GM19452 (cell line): ENCODE results near the gene ADAP1.

Source experiments
- ATAC-seq: cut with Tn5 transposase; IDR thresholded peaks from one replicate; pipeline ENCODE4 v1.9.1; 2021; ENCODE audit not compliant: unreplicated experiment

ADAP1 gene

GRCh38 chr7:910931-911431, 43.5 kb downstream of the ADAP1 start:
- no peak for ATAC-seq

DNA sequence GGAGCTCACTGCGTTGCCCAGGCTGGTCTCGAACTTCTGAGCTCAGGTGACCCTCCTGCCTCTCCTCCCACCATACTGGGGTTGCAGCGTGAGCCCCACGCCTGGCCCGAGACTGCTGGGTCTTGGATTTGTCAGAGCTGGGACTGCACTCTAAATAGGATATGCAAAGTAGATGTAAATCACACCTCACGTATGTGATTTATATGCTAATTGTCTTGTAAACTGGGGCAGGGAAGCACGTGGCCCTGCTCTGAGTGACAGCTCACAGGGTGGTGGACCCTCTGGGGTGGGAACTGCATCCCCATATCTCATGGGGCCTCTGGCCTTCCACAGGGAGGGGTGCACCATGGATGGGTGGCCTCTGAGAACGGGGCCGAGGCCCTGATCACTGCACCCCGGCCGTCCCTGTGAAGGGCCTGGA, 44.0 kb downstream of the ADAP1 start:
- ATAC-seq: no peak

DNA sequence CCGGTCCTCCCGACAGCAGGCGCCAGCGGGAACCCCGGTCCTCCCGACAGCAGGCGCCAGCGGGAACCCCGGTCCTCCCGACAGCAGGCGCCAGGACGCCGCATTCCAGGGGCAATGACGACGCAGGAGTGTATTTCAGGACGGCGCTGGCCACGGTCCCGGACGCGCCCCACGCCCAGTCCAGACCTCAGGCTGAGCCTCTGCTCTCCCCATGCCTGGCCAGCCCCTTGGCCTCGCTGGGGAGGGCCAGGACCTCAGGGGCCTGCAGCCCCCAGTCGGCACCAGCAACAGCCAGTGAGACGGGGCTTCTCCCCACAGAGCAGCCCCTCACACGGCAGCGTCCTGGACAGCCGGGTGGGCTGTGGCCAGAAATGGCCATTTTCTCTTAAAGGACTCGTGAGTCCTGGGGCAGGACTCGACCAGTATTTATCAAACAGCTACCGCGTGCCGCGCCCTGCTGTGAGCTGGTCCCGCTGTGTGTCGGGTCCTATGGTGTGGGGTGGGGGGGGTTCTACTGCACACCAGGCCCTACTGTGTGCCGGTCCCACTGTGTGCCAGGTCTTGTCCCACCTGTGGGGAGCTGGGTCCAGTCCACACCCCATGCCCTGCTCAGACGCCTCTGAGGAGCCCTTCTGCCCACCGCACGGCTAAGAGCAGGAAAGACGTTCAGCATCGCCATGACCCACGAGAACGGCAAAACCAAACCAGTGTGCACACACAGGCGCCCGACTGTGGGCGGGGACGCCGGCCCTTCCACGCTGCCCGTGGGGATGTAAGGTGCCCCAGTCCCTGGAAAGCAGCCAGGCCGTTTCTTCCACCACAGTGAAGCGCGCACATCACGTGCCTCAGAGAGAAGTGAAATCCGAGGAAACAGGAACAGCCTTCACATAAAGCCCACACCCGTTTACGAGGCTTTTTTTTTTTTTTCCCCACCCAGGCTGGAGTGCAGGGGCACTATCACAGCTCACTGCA, 44.8 kb downstream of the ADAP1 start:
- no peak for ATAC-seq

DNA sequence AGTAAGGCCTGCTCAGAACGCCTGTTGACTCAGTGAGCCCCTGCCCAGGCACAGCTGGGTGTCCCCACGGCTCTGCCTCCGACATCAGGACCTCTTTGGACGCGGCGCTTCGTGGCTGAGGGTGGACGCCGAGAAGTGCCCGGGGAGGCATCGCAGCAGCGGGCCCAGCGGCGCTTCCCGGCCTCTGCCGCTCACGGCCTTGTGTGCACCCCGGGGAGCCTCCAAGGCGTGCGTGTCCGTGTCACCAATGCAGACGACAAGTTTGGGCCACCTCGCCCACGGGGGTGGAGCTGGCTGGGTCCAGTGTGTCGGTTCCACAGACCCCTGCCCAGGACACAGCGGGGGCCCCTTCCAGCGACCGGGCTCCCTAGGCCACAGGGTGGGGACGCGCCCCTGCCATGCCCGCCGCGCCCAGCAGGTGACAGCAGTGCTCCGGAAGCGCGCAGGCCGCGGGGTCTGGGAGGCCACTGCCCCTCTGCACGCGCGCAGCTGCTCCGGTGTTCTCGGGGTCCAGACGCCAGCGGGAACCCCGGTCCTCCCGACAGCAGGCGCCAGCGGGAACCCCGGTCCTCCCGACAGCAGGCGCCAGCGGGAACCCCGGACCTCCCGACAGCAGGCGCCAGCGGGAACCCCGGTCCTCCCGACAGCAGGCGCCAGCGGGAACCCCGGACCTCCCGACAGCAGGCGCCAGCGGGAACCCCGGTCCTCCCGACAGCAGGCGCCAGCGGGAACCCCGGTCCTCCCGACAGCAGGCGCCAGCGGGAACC, 45.7 kb downstream of the ADAP1 start:
- ATAC-seq: peak; percentile 75

DNA sequence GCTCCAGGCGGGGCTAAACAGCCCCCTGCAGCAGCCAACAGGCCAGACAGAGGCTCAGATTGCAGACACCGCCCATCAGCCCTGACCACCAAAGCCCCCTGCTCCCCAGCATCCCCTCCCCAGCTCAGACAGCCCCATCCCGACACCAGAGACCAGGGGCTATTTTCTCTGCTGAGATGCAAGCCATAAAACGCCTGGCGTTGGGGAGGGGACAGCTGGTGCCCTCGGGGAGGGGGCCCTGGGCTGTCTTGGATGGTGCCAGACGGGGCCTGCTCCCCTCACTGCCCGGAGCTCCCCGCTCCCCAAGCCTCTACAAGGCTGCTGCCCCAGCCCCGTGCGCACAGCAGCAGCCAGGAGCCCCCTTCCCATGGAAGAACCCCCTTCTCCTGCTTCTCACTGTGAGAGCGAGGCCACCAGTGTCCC, 46.3 kb downstream of the ADAP1 start:
- ATAC-seq: no peak

DNA sequence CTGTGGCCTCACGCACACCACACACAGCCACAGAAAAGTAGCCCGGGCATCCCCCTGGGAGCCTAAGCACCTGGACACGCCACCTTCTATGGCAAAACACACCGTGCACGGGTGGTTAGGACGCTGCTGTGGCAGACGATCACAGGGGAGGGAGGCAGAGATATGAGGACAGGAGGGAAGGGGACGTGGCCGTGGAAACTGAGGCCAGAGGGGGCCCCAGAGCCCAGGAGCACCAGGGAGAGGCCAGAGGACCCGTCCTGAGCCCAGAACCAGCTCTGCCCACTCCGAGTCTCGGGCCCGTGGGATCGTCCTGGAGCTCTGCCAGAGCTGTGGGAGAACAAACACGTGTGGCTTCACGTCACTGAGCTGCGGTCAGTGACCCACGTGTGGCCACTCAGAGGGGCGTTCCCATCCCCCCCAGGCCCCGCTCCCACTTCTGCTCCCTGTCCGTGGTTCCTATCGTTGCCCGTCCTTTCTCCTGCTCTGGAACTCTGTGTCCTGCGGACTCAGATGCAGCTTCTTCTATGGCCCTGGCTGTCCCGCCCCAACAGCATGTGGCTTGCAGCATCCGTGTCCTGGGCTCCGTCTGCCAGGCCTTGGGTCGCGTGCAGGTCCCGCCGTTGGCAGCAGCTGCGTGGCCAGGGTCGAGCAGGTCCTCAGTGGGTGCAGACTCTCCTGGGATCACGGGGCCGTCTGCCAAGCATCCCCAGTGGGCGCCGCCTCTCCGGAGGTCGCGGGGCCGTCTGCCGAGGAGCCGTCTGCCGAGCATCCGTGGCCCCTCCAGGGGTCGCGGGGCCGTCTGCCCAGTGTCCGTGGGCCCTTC, 47.1 kb downstream of the ADAP1 start:
- no peak for ATAC-seq

DNA sequence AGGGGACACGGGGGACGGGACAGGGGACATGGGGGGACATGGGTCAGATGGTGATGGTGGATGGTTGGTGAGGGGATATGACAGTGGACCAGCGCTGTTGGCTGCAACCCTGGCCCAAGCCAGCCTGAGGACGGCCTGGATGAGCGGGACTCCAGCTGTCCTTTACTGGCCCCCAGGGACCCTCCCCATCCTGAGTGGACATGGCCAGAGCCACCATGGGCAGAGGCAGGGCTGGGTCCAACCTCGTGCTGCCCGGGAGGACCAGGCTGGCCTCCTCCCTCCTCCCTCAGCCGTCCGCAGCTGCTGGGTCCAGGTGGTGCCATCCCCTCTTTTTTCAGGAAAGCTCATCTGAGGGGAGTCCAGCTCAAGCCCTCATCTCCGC, 47.7 kb downstream of the ADAP1 start:
- no peak for ATAC-seq

DNA sequence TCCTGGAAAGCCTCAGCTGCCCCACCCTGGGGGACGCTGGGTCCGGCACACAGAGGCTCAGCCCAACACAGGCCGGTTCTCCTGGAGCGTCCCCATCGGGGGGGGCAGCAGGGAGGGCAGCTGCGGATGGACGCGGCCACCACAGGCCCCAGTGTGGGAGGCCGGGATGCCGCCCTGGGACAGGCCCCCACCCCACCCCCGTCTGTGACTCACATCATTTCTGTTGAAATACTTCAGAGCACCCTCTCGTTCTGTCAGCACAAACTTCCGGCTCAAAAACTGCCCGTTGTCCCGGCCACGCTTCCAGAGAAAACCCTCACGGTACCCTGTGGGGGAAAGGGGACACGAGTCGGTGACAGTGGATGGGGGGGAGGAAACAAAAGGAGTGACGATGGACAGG, 49.6 kb downstream of the ADAP1 start:
- no peak for ATAC-seq

- ATAC-seq: no peak
Measured at GRCh38 chr7:903921-904755, 50.3 kb downstream of the ADAP1 start.

DNA sequence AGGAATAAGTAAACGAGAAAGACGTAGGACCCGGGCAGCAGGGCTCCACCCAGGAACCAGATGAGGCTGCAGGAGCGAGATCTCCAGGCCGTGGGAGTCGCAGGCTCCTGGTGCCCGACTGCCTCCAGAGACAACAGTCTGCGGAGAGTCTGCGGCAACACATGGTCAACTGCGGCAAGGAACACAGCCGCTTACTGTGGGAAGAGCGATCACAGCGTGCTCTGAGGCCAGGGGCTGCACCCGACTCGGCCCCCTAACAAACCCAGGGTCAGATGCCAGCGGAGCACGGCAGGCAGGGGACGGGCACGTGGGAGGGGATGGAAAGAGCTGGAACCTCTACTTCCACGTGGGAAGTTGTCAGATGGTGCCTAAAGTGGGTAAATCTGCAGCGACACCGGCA, 51.5 kb downstream of the ADAP1 start:
- ATAC-seq: no peak

- ATAC-seq: no peak
Measured at GRCh38 chr7:901388-902154, 52.9 kb downstream of the ADAP1 start.

DNA sequence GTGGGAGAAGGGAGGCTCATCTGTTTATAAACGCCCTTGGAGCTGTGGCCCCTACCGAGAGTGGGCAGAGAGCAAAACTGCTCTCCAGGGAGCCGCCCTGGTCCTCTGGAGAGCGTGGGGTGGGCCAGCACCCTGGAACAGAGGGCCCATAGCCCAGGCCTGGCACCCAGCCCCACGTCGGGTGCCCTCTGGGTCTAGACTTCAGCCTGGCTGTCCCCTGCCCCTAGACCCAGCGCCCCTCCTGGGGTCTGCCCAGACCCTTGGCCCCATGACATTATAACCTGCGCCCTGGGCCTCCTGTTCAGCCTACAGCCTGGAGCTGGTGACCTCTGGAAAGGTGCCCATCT, 53.5 kb downstream of the ADAP1 start:
- ATAC-seq: no peak

DNA sequence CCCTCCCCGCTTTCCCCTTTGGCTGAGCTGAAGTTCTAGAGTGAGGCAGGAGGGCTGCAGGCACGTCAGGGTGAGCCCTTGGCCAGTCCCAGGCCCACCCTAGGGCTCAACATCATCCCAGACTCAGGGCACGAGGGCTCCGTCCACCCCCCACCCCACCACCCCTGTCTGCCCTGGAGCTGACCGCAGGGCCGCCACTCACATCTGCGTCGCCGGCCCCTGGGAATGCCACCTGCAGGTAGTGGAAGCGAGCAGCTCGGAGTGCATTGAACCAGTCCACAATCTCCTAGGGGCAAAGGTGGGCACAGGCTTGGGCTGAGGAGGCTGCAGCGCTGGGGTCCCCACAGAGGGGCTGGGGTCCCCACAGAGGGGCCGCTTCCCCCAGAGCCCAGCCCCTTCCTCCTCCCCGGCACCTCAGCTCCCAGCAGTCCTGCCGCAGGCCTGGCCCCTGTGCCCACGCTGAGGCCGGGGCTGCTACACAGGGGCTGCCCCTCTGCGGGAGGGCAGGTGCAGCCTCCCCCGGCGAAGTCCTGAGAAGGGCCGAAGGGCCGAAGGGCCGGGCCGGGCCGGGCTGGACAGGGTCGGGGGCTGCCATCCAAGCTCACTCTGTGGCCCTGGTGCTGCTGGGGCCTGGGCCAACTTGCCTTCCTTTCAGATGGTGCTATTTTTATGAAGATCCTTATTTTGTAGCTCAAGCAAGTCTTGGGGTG, 54.0 kb downstream of the ADAP1 start:
- ATAC-seq: no peak

- ATAC-seq: no peak
Measured at GRCh38 chr7:899806-900205, 54.7 kb downstream of the ADAP1 start.

- ATAC-seq: no peak
Measured at GRCh38 chr7:898855-899681, 55.4 kb downstream of the ADAP1 start.

DNA sequence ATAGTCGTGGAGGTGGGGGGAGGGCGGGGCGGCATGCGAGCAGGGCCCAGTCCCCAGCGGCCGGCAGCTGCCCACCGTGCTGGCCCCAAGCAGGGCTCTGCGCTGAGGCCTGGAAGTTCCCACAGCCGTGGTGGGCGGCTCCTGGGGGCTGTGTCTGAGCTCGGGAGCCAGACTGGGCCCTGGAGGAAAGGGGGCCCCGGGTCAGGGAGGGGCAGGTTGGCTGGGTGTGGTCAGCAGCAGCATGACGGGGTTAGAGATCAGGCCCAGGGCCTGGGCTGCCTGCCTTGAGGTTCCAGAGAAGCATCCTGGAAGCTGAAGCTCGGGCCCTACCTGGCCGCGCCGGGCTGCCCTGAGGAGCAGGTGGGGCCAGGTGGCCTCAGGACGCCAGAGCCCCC, 56.0 kb downstream of the ADAP1 start:
- ATAC-seq: no peak

DNA sequence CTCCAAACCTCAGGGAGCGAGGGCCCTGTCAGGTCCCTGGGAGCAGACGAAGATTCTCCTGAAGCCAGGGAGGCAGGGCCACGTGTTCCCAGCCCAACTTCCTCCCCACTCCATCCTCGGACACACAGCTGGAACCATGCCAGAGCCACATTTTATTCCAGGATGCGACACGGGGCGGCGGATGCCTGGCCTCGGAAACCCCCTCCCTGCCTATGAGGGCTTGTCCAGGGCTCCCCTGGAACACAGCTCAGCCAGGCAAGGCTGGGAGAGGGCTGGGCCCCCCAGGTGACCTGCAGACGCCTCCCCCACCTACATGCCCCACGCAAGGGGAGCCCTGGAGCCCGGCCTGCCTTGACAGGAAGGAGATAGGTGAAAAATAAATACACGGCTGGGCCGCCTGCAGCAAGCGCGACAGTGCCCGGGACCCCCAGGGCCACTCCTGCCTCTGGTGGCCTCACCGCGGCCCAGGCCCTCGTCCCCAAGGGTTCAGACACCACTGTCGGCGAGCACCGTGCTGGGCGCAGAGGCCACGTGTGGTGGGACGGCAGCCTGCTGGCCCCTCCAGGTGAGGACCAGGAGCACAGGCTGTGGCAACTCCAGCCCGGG, 56.6 kb downstream of the ADAP1 start:
- ATAC-seq: no peak

DNA sequence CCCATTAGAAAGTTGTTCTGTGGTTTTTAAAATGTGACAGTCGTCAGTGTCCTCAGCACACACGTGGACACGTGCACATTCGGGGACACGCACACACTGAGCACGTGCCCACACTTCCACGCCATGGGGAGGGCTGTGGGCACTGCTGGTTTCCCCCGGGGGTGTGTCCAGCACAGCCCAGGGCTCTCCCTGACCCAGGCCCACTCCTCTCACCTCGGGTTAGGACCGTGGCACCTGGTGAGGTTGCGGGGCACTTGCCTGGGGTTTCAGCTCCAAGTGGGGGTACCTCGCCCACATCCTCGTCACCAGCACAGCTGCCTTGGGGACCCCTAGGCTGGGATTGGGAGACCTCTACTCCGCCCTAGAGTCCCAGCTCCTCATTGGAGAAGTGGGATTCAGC, 57.4 kb downstream of the ADAP1 start:
- no peak for ATAC-seq
